ENCODE data around the gene SSR4. TPM values are rescaled to one million over a fixed set of nuclear protein-coding genes. Genes with fewer than 3 reads are reported as not detected.

The SSR4 gene
- polyA plus RNA-seq, 3 donors = 138 to 174 (median 166) TPM

GRCh38 chrX:153836921-153837320, 42.5 kb downstream of the SSR4 start:
- DNase-seq (ENCODE audit: extremely low read depth in 1 of 11, low read depth in 9 of 11, low spot score in 4 of 11) = no peak

DNA sequence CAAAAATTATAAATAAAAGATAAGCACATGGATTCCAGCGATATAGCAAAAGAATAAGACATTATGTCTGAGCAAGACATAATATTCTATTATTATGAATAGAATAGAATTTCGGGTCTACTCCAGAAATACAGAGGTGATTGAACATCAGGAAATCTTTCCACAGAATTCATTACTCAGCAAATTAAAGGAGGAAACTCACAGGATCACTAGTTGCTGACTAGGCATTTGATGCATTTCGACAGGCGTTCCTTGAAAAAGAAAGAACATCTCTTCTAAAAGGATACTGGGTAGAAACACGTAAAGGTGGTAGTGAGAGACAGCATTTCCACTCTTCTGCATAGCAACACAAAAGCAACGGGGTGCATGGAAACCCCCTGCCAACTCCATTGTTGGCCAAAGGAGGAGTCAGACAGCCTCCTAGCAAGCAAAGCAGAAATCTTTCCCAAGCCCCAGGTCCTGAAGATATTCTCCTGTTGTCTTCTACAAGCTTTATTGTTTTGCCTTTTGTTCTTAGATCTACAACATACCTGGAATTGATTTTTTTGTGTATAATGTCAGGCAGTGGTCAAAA, 50.1 kb downstream of the SSR4 start:
- DNase-seq (ENCODE audit: extremely low read depth in 1 of 11, low read depth in 9 of 11, low spot score in 4 of 11) = no peak

DNA sequence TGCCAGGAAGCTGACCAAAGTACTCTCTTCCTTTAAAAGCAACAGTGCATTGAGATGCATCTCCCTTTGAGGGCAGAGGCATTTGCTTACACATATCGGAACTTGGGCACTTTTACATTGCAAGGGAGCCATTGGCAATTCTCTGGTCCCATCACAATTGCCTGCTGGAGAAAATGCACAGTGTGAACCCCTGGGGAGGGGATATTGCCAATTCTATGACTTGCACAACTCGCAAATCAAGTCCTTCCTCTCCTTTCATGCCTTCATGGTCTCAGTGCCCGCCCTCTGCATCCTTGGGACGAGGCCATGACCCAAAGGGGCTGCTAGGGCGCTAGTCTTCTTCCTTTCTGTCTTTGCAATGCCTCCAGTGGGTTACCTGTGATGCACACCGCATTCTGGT, 50.7 kb downstream of the SSR4 start:
- DNase-seq (ENCODE audit: extremely low read depth in 1 of 11, low read depth in 9 of 11, low spot score in 4 of 11) = no peak

DNA sequence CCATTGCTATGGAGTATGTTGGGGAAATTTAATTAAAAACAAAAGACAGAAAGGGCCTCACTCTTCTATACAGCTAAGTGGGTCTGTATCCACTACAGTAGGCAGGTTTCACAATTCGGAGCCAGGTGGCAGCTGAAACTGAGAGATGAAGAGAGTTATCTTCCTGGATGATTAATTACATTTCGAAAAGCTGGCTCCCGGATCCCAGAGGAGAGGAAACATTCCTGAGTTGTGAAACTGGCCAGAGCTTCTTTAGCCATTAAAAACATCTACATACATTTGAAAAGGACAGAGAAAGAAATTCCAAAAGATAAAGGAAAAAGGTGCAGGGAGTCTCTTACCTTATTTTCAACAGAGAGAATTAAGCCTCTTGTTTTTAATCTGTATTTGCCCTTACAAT, 51.4 kb downstream of the SSR4 start:
- DNase-seq (ENCODE audit: extremely low read depth in 1 of 11, low read depth in 9 of 11, low spot score in 4 of 11) = no peak

Other genes with a start within 250 kb of the SSR4 start
- 10 to 100 TPM; 15.6 to 19.5 (median 17.0) TPM for gene CCNQ, start 195.5 kb upstream of the SSR4 start, polyA plus RNA-seq (ENCODE audit: insufficient read length in 3 of 3)
- gene DUSP9, start 147.5 kb upstream of the SSR4 start, polyA plus RNA-seq (ENCODE audit: insufficient read length in 3 of 3) = 10 to 100 TPM; 38.3 to 51.9 (median 46.8) TPM
- 10 to 100 TPM in 1 of 3 donors, 1 to 10 TPM in 2; 7.6 to 13.9 (median 8.4) TPM for gene PNCK, start 120.9 kb upstream of the SSR4 start, polyA plus RNA-seq (ENCODE audit: insufficient read length in 3 of 3)
- 10 to 100 TPM; 53.5 to 69.9 (median 59.4) TPM for gene SLC6A8, start 106.7 kb upstream of the SSR4 start, polyA plus RNA-seq (ENCODE audit: insufficient read length in 3 of 3)
- gene BCAP31, start 70.3 kb upstream of the SSR4 start, polyA plus RNA-seq (ENCODE audit: insufficient read length in 3 of 3) = 100 to 1,000 TPM; 182 to 189 (median 189) TPM
- 1 to 10 TPM; 7.9 to 9.8 (median 8.0) TPM for gene ABCD1, start 69.8 kb upstream of the SSR4 start, polyA plus RNA-seq (ENCODE audit: insufficient read length in 3 of 3)
- gene PLXNB3, start 30.4 kb upstream of the SSR4 start, polyA plus RNA-seq (ENCODE audit: insufficient read length in 3 of 3) = 1 to 10 TPM; 1.0 to 2.0 (median 1.2) TPM
- gene SRPK3, start 13.6 kb upstream of the SSR4 start, polyA plus RNA-seq (ENCODE audit: insufficient read length in 3 of 3) = 1 to 10 TPM in 2 of 3 donors, under 1 TPM in 1; 0.81 to 2.1 (median 1.9) TPM
- 10 to 100 TPM; 69.9 to 93.9 (median 91.2) TPM for gene IDH3G, start 293 bp upstream of the SSR4 start, polyA plus RNA-seq (ENCODE audit: insufficient read length in 3 of 3)
- gene PDZD4, start 35.9 kb downstream of the SSR4 start, polyA plus RNA-seq (ENCODE audit: insufficient read length in 3 of 3) = 10 to 100 TPM in 2 of 3 donors, 1 to 10 TPM in 1; 7.2 to 12.5 (median 11.5) TPM
- 10 to 100 TPM; 35.2 to 57.4 (median 53.1) TPM for gene L1CAM, start 91.5 kb downstream of the SSR4 start, polyA plus RNA-seq (ENCODE audit: insufficient read length in 3 of 3)
- gene AVPR2, start 110.0 kb downstream of the SSR4 start, polyA plus RNA-seq (ENCODE audit: insufficient read length in 3 of 3) = 1 to 10 TPM in 2 of 3 donors, under 1 TPM in 1; 0.78 to 2.2 (median 1.7) TPM
- gene ARHGAP4, start 131.6 kb downstream of the SSR4 start, polyA plus RNA-seq (ENCODE audit: insufficient read length in 3 of 3) = 10 to 100 TPM; 21.5 to 43.5 (median 32.8) TPM
- gene NAA10, start 140.4 kb downstream of the SSR4 start, polyA plus RNA-seq (ENCODE audit: insufficient read length in 3 of 3) = 10 to 100 TPM; 53.0 to 78.0 (median 77.5) TPM
- gene RENBP, start 150.0 kb downstream of the SSR4 start, polyA plus RNA-seq (ENCODE audit: insufficient read length in 3 of 3) = 10 to 100 TPM; 17.5 to 28.4 (median 20.8) TPM
- gene HCFC1, start 177.2 kb downstream of the SSR4 start, polyA plus RNA-seq (ENCODE audit: insufficient read length in 3 of 3) = 10 to 100 TPM; 40.8 to 52.0 (median 45.7) TPM
- 1 to 10 TPM; 5.3 to 9.2 (median 7.5) TPM for gene TMEM187, start 178.1 kb downstream of the SSR4 start, polyA plus RNA-seq (ENCODE audit: insufficient read length in 3 of 3)
- 10 to 100 TPM; 52.0 to 69.7 (median 62.3) TPM for gene IRAK1, start 225.2 kb downstream of the SSR4 start, polyA plus RNA-seq (ENCODE audit: insufficient read length in 3 of 3)